HG03520 (cell line): ENCODE results near the gene LRRC27.
"Not testable (repeated sequence)": the region's sequence is repeated elsewhere in the genome, so short reads cannot be mapped to it uniquely, and the experiment has no call there.

Source experiments
- ATAC-seq: cut with Tn5 transposase; IDR thresholded peaks from one replicate; pipeline ENCODE4 v1.9.1; 2021; ENCODE audit warnings: mild to moderate bottlenecking, moderate library complexity; ENCODE audit not compliant: unreplicated experiment

LRRC27 gene

GRCh38 chr10:132331601-132332432 is at the start of gene LRRC27:
TSS of gene LRRC27 (plus strand) at chr10:132332193. CDS start at chr10:132333525, 1,332 bp downstream.
- ATAC-seq, result peak; percentile 81

DNA sequence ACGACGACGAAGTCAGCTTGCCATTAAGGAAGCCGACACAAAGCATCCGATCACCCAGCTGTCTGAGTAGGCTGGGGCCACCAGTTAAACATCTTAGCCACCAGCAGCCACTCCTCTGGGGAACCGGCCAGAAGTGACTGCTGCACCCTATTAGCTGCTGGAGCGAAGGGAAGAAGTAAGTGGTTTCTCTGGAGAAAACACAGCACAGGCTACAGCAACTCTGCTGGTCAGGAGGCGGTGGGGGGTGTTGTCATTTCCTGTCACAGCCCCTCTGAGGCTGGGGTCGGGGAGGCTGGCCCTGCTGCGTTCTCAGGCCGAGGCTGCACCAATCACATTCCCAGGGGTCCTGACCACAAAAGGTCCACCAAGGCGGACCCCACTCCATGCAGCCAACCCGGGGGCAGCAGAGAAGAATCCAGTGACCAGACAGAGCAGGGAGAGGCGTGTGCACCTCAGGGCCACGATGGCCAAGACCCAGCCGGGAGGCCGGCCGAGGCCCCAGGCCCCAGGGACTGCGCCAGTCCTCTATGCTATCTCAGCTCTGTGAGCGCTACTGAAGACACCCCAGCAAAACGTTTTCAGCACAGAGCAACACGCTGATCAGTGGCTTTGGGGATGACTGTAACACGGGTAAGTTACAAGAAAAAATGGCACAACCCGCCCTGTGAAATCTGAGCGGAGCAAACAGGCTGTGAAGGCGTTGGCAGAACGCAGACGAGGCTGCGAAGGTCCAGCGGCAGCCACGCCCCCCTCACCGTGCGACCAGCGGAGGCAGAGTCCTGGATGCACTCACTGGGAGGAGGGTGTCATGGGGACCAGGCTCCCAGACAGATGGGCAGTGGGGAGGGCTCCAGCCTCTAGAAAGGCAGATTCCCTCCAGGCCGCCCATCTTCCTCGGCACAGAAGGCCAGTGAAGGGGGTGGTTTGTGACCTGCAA is 49.1 kb upstream of the LRRC27 start:
- ATAC-seq, result no peak

DNA sequence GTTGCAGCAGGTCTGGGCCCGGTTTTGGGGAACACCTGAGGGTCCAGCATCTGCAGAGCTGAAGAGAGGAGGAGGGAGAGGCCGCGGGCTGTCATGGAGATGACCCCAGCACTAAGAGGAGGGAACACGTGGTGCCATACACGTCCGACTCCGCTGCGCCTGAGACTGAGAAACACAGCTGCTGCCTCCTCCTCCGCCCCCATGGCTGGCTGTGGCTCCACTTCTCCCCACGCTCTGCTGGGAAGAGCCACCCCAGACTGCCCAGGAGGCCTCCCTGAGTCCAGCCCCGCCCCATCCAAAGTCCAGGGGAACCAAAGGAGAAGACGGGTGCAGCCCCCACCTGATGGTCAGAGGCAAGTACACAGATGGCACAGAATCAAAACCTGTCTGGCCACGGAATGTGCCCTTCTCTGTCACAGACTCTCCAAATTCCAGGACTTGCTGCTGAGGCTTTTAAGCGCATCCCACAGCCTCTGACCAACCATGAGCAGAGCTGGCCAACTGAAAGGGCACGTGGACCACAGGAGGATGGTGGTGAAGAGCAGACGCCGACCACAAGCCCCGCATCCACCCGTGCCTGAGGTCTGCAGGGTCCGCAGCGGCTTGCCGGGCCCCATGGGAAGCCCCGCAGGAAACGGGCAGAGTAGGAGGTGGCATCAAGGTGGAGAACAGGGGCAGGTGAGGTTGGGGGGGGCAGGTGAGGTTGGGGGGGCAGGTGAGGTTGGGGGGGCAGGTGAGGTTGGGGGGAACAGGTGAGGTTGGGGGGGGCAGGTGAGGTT is 48.2 kb upstream of the LRRC27 start:
- ATAC-seq, result no peak

DNA sequence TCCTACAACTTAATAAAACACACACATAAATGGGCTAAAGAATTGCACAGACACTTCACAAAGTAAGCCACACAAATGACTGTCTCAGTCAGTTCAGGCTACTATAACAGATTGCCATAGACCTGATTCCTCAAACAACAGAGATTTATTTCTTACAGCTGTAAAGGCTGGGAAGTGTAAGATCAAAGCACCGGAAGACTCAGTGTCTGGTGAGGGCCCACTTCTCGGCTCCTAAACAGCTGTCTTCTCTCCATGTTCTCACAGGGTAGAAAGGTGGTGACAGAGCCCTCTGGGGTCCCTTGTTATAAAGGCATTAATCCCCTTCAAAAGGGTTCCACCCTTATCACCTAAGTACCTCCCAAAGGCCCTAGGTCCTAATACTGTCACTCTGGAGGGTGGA is 42.6 kb upstream of the LRRC27 start:
- ATAC-seq, result no peak

DNA sequence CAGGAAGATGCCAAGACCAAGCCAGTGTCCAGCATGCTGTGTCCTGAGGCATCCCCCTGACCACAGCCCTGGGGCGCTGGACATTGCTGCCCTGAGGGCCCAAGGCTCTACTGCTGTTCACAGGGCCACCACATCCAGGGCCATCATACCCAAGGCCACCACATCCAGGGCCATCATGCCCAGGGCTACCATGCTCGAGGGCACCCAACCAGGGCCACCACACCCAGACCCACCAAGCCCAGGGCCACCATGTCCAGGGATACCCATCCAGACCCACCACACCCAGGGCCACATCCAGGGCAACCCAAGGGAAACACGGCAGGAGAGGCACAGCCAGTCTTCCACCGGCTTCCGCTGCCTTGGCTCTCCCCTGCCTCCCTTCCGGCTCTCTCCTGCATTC is 41.4 kb upstream of the LRRC27 start:
- no peak for ATAC-seq

- no peak for ATAC-seq
Measured at GRCh38 chr10:132291826-132292225, 40.2 kb upstream of the LRRC27 start.

- ATAC-seq, result no peak
Measured at GRCh38 chr10:132292287-132293200, 39.4 kb upstream of the LRRC27 start.

DNA sequence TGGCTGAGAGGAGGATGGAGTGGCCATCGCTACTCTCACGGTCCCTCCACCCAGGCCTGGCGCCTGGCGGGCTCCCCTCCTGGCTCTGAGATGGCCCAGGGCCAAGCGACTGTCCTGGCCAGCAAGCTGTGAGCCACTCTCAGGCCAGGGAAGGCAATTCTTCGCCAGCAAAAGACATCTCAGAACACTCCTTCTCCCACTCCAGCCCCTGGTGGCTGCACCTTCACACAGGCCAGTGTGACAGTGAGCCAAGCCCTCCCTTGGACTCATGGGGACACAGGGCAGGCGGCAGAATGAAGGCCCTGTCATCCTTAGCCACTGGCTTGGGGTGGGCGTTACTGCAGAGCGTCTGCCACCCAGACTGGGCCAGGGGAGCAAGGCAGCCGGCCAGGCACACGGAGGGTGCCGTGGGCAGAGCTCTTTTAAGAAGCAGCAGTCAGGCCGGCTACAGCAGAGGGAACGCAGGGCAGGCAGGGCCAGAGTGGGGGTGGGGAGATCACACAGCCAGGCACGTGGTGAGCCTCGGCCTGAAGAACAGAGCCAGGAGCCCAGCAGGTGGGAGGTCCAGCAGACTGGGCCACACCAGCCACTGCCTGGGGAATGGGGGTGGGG is 38.7 kb upstream of the LRRC27 start:
- no peak for ATAC-seq

DNA sequence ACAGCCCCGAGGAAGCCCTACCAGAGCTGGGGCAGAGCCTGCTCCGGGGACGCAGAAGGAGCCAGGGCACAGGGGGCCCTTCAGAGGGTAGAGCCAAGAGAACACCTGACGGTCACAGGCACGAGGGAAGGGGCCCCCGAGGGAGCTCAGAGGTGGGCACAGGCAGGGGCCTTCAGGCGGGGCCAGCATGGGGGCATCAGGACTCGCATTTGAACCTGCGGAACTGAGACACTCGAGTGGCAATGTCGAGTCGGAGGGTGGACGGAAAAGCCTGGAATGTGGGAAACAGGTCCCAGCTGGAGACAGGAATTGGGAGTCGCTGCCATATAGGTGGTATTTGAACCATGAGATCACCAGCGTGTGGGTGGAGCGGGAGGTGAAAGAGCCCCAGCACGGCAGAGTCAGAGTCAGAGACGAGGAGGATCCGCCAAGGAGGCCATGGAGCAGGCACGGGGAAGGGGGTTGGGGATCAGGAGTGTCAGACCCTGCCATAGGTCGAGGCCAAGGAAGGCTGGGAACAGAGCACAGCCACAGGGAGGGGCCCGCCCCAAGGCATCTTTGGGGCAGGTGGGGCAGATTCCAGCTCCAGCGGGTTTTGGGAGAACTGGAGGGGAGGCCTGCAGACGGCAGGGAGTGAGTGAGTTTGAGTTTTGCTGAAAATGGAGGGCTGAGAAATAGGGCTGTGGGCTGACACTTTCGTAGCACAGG is 38.0 kb upstream of the LRRC27 start:
- ATAC-seq, result no peak

GRCh38 chr10:132294561-132295318 is 37.3 kb upstream of the LRRC27 start:
- ATAC-seq, result no peak

GRCh38 chr10:132295481-132295880 is 36.5 kb upstream of the LRRC27 start:
- ATAC-seq, result not testable (repeated sequence)

DNA sequence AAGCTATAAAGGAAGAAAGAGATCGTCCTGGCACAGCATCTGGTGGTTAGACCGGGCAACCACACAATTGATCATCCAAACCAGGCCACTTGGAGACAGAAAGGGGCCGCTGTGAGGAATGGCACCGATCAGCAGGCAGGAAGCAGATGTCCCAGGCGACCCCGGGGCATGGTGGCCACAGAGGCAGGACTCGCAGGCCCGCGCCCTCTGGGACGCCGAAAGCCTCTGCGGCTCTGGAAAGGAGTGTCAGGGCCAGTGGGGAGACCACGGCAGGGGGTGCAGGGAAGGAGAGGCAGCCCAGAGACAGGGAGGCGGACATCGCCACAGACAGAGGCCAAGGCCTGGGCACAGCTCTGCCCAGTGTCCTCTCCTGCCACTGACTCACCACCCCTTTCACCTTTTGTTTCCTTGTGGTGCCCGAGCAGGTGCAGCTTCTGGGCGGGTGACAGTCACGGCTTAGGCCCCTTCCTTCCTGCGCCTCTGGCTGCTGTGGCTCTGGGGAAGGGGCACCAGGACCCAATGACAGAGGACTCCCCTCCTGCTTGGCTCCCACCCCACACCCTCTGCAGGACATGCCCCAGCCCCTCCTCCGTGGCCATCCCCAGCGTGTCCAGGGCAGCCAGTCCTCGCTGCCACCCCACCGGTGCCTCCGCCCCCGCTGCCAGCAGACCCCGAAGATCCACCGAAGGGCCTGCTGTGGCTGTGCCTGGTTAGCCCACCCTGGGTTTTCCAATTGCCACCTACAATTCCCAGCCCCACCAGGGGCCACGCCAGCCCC is 35.1 kb upstream of the LRRC27 start:
- no peak for ATAC-seq

- ATAC-seq, result no peak
Measured at GRCh38 chr10:132297526-132297925, 34.5 kb upstream of the LRRC27 start.

- no peak for ATAC-seq
Measured at GRCh38 chr10:132298038-132298881, 33.7 kb upstream of the LRRC27 start.

DNA sequence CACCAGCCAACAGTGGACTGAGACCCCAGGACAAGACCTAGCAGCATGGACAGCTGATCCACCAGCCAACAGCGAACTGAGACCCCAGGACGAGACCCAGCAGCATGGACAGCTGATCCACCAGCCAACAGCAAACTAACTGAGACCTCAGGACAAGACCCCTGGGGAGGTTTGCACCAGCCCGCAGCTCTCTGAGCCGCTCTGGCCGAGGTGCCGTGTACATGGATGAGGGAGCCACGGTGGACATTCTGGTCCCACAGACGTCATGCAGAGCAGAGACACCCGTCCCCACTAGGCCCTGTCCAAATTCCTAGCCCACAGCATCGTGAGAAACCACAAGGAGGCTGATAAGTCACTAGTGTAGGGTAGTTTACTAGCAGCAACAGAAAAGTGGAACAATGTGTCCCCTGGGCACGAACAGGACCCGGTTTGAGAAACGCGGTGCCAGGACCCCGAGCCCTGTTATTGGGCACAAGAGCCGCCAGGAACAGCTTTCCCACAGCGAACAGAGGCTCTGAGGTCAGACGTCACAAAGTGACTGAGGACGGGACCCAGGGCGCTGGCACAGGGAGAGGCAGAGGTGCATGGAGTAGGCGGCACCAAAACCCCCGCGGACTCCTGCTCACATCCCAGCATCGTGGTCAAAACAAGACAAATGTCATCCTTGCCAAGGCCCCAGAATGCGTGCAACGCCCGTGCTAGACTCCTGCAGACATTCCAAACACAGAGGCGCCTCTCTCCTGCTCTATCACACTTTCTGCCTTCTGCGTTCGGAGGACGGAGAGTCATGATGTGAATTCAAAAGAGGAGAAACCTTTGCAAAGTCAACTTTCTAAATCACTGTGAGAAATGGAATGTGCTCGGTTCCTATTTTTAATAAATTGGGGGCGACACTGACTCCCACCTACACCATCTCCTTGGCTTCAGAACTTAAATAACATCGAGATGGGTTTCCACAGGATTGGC is 32.3 kb upstream of the LRRC27 start:
- ATAC-seq, result no peak
